Measurements from ENCODE around the gene NYAP1. TPM values are rescaled to one million over a fixed set of nuclear protein-coding genes. Genes with fewer than 3 reads are reported as not detected.
"Not testable (repeated sequence)": the region's sequence is repeated elsewhere in the genome, so short reads cannot be mapped to it uniquely, and the experiment has no call there.

NYAP1 gene
- total RNA-seq, 2 donors from 2014 or later = 0.92 to 0.95 TPM

DNA sequence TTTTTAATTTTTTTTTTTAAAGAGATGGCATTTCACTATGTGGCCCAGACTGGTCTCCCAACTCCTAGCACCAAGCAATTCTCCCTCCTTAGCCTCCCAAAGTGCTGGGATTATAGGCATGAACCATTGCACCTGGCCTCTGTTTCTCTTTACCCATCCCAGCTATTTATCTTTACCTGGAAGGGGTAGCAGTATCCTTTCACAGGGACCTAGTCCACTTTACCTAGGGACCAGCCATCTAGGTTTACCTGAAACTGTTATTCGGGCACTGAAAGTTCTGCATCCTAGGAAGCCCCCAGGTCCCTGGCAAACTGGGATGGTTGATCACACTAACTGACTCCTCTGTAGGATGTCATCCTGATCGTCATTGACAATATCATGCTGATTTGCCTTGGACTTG, 33.6 kb downstream of the NYAP1 start:
- no peaks in the 10 kb centered on the region for H3K36me3 ChIP-seq
- H3K27ac ChIP-seq = no peak overlapping the region
- TF ChIP-seq, protein P1, sequence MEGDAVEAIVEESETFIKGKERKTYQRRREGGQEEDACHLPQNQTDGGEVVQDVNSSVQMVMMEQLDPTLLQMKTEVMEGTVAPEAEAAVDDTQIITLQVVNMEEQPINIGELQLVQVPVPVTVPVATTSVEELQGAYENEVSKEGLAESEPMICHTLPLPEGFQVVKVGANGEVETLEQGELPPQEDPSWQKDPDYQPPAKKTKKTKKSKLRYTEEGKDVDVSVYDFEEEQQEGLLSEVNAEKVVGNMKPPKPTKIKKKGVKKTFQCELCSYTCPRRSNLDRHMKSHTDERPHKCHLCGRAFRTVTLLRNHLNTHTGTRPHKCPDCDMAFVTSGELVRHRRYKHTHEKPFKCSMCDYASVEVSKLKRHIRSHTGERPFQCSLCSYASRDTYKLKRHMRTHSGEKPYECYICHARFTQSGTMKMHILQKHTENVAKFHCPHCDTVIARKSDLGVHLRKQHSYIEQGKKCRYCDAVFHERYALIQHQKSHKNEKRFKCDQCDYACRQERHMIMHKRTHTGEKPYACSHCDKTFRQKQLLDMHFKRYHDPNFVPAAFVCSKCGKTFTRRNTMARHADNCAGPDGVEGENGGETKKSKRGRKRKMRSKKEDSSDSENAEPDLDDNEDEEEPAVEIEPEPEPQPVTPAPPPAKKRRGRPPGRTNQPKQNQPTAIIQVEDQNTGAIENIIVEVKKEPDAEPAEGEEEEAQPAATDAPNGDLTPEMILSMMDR (IDR thresholded peaks at IDR 0.05) = no peak
- no peaks in the 10 kb centered on the region for H3K27me3 ChIP-seq (replicated peaks; ENCODE audit: insufficient read depth)
- no peak overlapping the region for H3K4me3 ChIP-seq
- no peaks in the 10 kb centered on the region for H3K9me3 ChIP-seq
- ATAC-seq (ENCODE audit: insufficient number of reproducible peaks, low FRiP score, low read depth) = no peak
- DNase-seq (ENCODE audit: low spot score) = no peak
- no peaks in the 10 kb centered on the region for H3K4me1 ChIP-seq (ENCODE audit: control insufficient read depth in 1 of 2, low read depth in 2 of 2)

DNA sequence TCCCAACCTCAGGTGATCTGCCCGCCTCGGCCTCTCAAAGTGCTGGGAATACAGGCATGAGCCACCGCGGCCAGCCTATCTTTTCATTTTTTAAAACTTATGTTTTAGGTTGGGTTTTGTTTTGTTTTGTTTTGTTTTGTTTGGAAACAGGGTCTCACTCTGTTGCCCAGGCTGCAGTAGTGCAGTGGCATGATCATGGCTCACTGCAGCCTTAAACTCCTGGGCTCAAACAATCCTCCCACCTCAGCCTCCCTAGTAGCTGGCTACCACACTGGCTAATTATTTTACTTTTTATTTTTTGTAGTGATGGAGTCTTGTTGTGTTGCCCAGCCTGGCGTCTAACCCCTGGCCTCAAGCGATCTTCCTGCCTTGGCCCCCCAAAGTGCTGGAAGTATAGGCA, 35.9 kb downstream of the NYAP1 start:
- no peak overlapping the region for H3K27ac ChIP-seq
- no peak for DNase-seq (ENCODE audit: low spot score)

DNA sequence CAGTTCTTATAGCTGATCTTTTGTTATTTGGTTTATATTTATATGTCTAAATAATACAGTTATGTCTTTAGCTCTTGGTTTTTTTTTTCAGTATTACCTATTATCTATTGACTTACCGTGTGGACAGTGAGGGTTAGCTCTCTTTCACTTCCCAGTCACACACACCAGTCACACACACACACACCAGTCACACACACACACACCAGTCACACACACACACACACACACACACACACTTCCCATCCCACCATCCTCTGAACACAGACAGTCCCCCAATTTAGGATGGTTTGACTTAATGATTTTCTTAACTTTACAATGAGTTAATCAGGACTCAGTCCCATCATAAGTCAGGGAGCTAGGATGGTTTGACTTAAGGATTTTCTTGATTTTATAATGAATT, 36.4 kb downstream of the NYAP1 start:
- H3K27ac ChIP-seq = no peak overlapping the region
- H3K9me3 ChIP-seq = no peaks in the 10 kb centered on the region
- H3K27me3 ChIP-seq (replicated peaks; ENCODE audit: insufficient read depth) = no peaks in the 10 kb centered on the region
- no peaks in the 10 kb centered on the region for H3K36me3 ChIP-seq
- H3K4me1 ChIP-seq (ENCODE audit: control insufficient read depth in 1 of 2, low read depth in 2 of 2) = no peaks in the 10 kb centered on the region
- DNase-seq (ENCODE audit: low spot score) (no peak), ATAC-seq (ENCODE audit: insufficient number of reproducible peaks, low FRiP score, low read depth) (no peak)
- no peak overlapping the region for H3K4me3 ChIP-seq
- TF ChIP-seq, protein P1 (IDR thresholded peaks at IDR 0.05) = no peak

More for the DNA sequence above, 35.9 kb downstream of the NYAP1 start:
- Histone ChIP-seq H3K27me3 (replicated peaks; ENCODE audit: insufficient read depth) (no peaks in the 10 kb centered on the region), H3K36me3 (no peaks in the 10 kb centered on the region), H3K4me1 (ENCODE audit: control insufficient read depth in 1 of 2, low read depth in 2 of 2) (no peaks in the 10 kb centered on the region), H3K9me3 (no peaks in the 10 kb centered on the region), H3K4me3 (no peak overlapping the region)
- ATAC-seq (ENCODE audit: insufficient number of reproducible peaks, low FRiP score, low read depth) = no peak
- TF ChIP-seq, protein P1 (IDR thresholded peaks at IDR 0.05) = no peak

GRCh38 chr7:100521076-100521475, 37.3 kb downstream of the NYAP1 start:
- ATAC-seq (ENCODE audit: insufficient number of reproducible peaks, low FRiP score, low read depth) (no peak), DNase-seq (ENCODE audit: low spot score) (no peak)
- Histone ChIP-seq H3K4me1 (ENCODE audit: control insufficient read depth in 1 of 2, low read depth in 2 of 2) (no peaks in the 10 kb centered on the region), H3K36me3 (no peaks in the 10 kb centered on the region), H3K9me3 (no peaks in the 10 kb centered on the region), H3K27ac (no peak overlapping the region), H3K4me3 (no peak overlapping the region), H3K27me3 (replicated peaks; ENCODE audit: insufficient read depth) (no peaks in the 10 kb centered on the region)
- TF ChIP-seq, protein P1 (IDR thresholded peaks at IDR 0.05) = no peak

DNA sequence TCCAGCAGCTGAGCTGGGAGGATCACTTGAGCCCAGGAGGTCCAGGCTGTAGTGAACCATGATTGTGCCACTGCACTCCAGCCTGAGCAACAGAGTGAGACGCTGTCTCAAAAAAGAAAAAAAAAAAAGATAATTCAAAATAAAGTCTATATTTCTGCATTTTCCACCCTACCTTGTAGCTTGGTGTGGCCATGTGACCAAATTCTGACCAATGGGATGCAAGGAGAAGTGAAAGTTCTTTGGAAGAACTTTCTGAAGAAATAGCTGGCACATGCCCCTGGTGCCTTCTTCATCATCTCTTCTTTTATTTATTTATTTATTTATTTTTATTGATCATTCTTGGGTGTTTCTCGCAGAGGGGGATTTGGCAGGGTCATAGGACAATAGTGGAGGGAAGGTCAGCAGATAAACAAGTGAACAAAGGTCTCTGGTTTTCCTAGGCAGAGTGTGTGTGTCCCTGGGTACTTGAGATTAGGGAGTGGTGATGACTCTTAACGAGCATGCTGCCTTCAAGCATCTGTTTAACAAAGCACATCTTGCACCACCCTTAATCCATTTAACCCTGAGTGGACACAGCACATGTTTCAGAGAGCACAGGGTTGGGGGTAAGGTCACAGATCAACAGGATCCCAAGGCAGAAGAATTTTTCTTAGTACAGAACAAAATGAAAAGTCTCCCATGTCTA, 38.3 kb downstream of the NYAP1 start:
- not testable (repeated sequence) for H3K4me1 ChIP-seq (ENCODE audit: control insufficient read depth in 1 of 2, low read depth in 2 of 2); DNase-seq (ENCODE audit: low spot score); H3K27ac ChIP-seq; H3K36me3 ChIP-seq; H3K4me3 ChIP-seq; ATAC-seq (ENCODE audit: insufficient number of reproducible peaks, low FRiP score, low read depth); H3K9me3 ChIP-seq; H3K27me3 ChIP-seq (replicated peaks; ENCODE audit: insufficient read depth)

- H3K36me3 ChIP-seq; H3K4me1 ChIP-seq (ENCODE audit: control insufficient read depth in 1 of 2, low read depth in 2 of 2); H3K27ac ChIP-seq; H3K4me3 ChIP-seq; DNase-seq (ENCODE audit: low spot score); H3K9me3 ChIP-seq; ATAC-seq (ENCODE audit: insufficient number of reproducible peaks, low FRiP score, low read depth); H3K27me3 ChIP-seq (replicated peaks; ENCODE audit: insufficient read depth): not testable (repeated sequence)
Observed at GRCh38 chr7:100523192-100523591, 39.5 kb downstream of the NYAP1 start.

DNA sequence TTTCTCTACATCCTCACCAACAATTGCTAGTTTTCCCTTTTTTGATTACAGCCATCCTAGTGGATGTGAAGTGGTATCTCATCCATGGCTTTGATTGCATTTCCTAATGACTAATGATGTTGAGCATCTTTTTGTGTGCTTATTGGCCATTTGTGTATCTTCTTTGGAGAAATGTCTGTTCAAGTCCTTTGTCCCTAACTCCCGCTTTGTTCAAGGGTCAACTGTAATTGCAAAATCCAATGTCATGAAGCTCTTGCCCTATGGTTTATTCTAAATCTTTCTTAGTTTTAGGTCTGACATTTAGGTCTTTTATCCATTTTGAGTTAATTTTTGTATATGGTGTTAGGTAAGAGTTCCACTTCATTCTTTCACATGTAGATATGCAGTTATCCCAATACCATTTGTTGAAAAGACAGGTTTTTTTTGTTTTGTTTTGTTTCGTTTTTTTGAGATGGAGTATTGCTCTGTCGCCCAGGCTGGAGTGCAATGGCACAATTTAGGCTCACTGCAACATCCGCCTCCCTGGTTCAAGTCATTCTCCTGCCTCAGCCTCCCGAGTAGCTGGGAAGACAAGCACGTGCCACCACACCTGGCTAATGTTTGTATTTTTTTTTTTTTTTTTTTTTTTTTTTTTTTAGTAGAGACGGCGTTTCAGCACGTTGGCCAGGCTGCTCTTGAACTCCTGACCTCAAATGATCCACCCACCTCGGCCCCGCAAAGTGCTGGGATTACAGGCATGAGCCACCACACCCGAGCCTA, 44.6 kb downstream of the NYAP1 start:
- H3K27ac ChIP-seq; H3K4me3 ChIP-seq; H3K36me3 ChIP-seq; ATAC-seq (ENCODE audit: insufficient number of reproducible peaks, low FRiP score, low read depth); DNase-seq (ENCODE audit: low spot score); H3K27me3 ChIP-seq (replicated peaks; ENCODE audit: insufficient read depth); H3K4me1 ChIP-seq (ENCODE audit: control insufficient read depth in 1 of 2, low read depth in 2 of 2); H3K9me3 ChIP-seq: not testable (repeated sequence)
